ENCODE data around the gene NLN. TPM values are rescaled to one million over a fixed set of nuclear protein-coding genes. Genes with fewer than 3 reads are reported as not detected.

Gene NLN
- total and polyA plus RNA-seq, 9 of the 15 experiments (the other 6 are each of a cell fraction or from before 2014, with no cell fraction given) = 6.9 to 45.2 (median 28.8) TPM

- TF ChIP-seq, protein P1, sequence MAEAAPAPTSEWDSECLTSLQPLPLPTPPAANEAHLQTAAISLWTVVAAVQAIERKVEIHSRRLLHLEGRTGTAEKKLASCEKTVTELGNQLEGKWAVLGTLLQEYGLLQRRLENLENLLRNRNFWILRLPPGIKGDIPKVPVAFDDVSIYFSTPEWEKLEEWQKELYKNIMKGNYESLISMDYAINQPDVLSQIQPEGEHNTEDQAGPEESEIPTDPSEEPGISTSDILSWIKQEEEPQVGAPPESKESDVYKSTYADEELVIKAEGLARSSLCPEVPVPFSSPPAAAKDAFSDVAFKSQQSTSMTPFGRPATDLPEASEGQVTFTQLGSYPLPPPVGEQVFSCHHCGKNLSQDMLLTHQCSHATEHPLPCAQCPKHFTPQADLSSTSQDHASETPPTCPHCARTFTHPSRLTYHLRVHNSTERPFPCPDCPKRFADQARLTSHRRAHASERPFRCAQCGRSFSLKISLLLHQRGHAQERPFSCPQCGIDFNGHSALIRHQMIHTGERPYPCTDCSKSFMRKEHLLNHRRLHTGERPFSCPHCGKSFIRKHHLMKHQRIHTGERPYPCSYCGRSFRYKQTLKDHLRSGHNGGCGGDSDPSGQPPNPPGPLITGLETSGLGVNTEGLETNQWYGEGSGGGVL (CRISPR knock-in tag; IDR thresholded peaks at IDR 0.05) = no peak
- TF ChIP-seq TAL1 (IDR thresholded peaks at IDR 0.05) (no peak), ERF (CRISPR knock-in tag; IDR thresholded peaks at IDR 0.05) (no peak), SRF (CRISPR knock-in tag; IDR thresholded peaks at IDR 0.05) (no peak), PHB (CRISPR knock-in tag; IDR thresholded peaks at IDR 0.05) (no peak), TEAD4 (IDR thresholded peaks at IDR 0.05; ENCODE audit: low read length) (no peak), TEAD4 (CRISPR knock-in tag; IDR thresholded peaks at IDR 0.05; ENCODE audit: borderline replicate concordance) (no peak), MBD1 (CRISPR knock-in tag; IDR thresholded peaks at IDR 0.05) (no peak), THRAP3 (IDR thresholded peaks at IDR 0.05; ENCODE audit: borderline replicate concordance) (no peak), ZNF79 (CRISPR knock-in tag; IDR thresholded peaks at IDR 0.05; ENCODE audit: low read depth) (no peak), TSC22D4 (tag; IDR thresholded peaks at IDR 0.05) (no peak), ELK3 (CRISPR knock-in tag; IDR thresholded peaks at IDR 0.05) (no peak), TCF7 (IDR thresholded peaks at IDR 0.05; ENCODE audit: borderline replicate concordance) (no peak), TCF7L2 (IDR thresholded peaks at IDR 0.05; ENCODE audit: low read depth, low read length) (no peak), RFX7 (CRISPR knock-in tag; IDR thresholded peaks at IDR 0.05) (no peak), RFX1 (IDR thresholded peaks at IDR 0.05) (no peak), NFE2 (IDR thresholded peaks at IDR 0.05; ENCODE audit: low read depth) (no peak), ZFP36 (IDR thresholded peaks at IDR 0.05; ENCODE audit: low read depth, low read length, partially characterized antibody) (no peak), CC2D1A (IDR thresholded peaks at IDR 0.05) (no peak), CBX5 (IDR thresholded peaks at IDR 0.05; ENCODE audit: borderline replicate concordance, low read depth) (no peak)
- TF ChIP-seq, protein P2, sequence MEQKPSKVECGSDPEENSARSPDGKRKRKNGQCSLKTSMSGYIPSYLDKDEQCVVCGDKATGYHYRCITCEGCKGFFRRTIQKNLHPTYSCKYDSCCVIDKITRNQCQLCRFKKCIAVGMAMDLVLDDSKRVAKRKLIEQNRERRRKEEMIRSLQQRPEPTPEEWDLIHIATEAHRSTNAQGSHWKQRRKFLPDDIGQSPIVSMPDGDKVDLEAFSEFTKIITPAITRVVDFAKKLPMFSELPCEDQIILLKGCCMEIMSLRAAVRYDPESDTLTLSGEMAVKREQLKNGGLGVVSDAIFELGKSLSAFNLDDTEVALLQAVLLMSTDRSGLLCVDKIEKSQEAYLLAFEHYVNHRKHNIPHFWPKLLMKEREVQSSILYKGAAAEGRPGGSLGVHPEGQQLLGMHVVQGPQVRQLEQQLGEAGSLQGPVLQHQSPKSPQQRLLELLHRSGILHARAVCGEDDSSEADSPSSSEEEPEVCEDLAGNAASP (IDR thresholded peaks at IDR 0.05) = no peak
- TF ChIP-seq, protein P3, sequence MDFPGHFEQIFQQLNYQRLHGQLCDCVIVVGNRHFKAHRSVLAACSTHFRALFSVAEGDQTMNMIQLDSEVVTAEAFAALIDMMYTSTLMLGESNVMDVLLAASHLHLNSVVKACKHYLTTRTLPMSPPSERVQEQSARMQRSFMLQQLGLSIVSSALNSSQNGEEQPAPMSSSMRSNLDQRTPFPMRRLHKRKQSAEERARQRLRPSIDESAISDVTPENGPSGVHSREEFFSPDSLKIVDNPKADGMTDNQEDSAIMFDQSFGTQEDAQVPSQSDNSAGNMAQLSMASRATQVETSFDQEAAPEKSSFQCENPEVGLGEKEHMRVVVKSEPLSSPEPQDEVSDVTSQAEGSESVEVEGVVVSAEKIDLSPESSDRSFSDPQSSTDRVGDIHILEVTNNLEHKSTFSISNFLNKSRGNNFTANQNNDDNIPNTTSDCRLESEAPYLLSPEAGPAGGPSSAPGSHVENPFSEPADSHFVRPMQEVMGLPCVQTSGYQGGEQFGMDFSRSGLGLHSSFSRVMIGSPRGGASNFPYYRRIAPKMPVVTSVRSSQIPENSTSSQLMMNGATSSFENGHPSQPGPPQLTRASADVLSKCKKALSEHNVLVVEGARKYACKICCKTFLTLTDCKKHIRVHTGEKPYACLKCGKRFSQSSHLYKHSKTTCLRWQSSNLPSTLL (IDR thresholded peaks at IDR 0.05) = no peak
Observed at GRCh38 chr5:65722575-65723403, 784 bp downstream of the NLN start (continued).
